Measurements from ENCODE around the gene IL9.

- no peak for TF ChIP-seq HDGF (IDR thresholded peaks at IDR 0.05; ENCODE audit: borderline replicate concordance)
- no peak for TF ChIP-seq FOXA1 (IDR thresholded peaks at IDR 0.05)
- no peak for TF ChIP-seq LEF1 (IDR thresholded peaks at IDR 0.05; ENCODE audit: borderline replicate concordance)
- no peak for TF ChIP-seq SUZ12 (IDR thresholded peaks at IDR 0.05)
- no peak for TF ChIP-seq ARNT (IDR thresholded peaks at IDR 0.05)
- TF ChIP-seq SP1 (IDR thresholded peaks at IDR 0.05) = no peak
- no peak for TF ChIP-seq PKNOX1 (IDR thresholded peaks at IDR 0.05)
- no peak for TF ChIP-seq BHLHE40 (IDR thresholded peaks at IDR 0.05; ENCODE audit: borderline replicate concordance)
- no peak for TF ChIP-seq TARDBP (IDR thresholded peaks at IDR 0.05)
- TF ChIP-seq FOXM1 (IDR thresholded peaks at IDR 0.05; ENCODE audit: borderline replicate concordance) = no peak
- no peak for TF ChIP-seq NFRKB (IDR thresholded peaks at IDR 0.05)
Observed at GRCh38 chr5:135900276-135900675, 4.6 kb upstream of the IL9 start.
